ENCODE results near the gene NUDT4.
"Not testable (repeated sequence)": the region's sequence is repeated elsewhere in the genome, so short reads cannot be mapped to it uniquely, and the experiment has no call there.

Gene NUDT4

DNA sequence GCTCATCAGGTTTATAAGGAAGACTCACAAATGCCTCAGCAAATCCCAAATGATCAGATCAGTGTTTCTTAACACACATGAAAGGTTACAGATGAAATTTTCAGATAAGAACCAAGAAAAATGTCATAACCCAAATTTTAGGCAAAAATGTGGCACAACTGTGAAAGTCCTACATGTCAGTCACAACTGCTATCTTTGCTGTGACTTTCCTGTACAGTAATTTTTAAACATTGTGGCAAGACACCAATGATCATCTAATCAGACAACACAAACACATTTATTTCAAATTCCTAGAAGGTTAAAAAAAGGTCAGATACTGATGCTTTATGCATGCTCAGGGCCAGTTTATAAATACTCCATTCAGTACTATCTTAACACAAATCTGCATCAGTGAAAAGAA lies 31.1 kb downstream of the NUDT4 start:
- H3K9me3 ChIP-seq (ENCODE audit: severe bottlenecking) = no peaks in the 10 kb centered on the region
- H3K27ac ChIP-seq = no peak overlapping the region
- H3K4me3 ChIP-seq (ENCODE audit: low read depth, low read length) = no peak overlapping the region
- H3K36me3 ChIP-seq = peaks cover 32% of the 10 kb centered on the region
- DNase-seq = no peak
- no peaks in the 10 kb centered on the region for H3K27me3 ChIP-seq (ENCODE audit: insufficient read depth, low read depth, severe bottlenecking)
- TF ChIP-seq, protein P1, sequence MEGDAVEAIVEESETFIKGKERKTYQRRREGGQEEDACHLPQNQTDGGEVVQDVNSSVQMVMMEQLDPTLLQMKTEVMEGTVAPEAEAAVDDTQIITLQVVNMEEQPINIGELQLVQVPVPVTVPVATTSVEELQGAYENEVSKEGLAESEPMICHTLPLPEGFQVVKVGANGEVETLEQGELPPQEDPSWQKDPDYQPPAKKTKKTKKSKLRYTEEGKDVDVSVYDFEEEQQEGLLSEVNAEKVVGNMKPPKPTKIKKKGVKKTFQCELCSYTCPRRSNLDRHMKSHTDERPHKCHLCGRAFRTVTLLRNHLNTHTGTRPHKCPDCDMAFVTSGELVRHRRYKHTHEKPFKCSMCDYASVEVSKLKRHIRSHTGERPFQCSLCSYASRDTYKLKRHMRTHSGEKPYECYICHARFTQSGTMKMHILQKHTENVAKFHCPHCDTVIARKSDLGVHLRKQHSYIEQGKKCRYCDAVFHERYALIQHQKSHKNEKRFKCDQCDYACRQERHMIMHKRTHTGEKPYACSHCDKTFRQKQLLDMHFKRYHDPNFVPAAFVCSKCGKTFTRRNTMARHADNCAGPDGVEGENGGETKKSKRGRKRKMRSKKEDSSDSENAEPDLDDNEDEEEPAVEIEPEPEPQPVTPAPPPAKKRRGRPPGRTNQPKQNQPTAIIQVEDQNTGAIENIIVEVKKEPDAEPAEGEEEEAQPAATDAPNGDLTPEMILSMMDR (IDR thresholded peaks at IDR 0.05; ENCODE audit: low read depth, low read length) = no peak

DNA sequence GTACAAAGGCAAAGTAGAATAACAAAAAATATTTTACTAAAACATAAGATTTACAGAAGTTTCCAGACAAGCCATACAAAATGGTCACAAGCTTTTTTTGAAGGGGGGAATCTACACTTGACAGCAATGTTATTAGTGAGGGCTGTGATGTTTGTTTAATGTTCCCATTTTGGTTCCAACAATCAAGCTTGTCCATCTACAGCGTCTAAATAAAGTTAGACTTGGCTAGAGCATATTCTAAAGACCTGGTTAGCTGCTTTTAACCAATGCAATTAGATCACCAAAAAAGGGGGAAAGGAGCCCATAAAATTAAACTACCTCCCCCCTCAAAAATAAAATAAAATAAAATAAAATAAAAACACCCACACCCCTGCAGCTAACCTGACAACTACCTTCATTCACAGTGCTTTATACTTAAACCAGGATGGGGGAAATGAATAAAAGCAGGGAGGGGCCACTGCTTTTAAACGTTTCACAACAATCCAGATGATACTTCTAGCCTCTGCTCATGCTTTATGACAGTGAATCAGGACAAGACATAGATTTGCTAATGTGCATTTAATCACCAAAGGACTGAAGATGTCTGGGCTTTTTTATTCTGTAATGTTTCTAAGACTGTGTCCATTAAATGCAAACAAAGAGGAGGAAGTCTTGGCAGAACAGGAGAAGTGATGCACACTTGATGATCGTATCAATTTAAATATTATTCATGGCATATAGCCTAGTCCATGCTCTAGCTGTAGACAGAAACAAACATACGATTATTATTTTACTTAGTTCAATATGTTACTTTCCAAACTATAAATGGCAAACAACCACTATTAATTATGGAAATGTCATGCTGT lies 31.8 kb downstream of the NUDT4 start:
- not testable (repeated sequence) for H3K9me3 ChIP-seq (ENCODE audit: severe bottlenecking); DNase-seq; H3K27ac ChIP-seq; H3K27me3 ChIP-seq (ENCODE audit: insufficient read depth, low read depth, severe bottlenecking); H3K4me3 ChIP-seq (ENCODE audit: low read depth, low read length)
- peaks cover 32% of the 10 kb centered on the region for H3K36me3 ChIP-seq

DNA sequence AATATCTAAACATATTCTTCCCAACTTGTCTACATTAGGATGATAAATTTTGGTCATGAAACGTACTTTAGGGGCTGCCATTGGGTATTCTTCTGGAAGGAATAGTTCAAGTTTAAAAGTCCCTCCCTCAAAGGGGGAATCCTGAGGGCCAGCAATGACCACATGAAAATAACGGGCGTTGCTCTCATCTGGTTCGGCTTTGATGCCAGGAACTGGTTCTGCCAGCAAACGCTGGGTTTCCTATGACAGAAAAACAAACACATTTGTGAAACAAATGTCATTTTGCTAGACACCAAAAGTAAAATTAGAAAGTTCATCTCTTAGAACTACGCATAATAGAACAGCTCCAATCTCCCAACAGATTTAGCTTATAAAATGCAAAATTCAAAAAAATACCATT lies 33.3 kb downstream of the NUDT4 start:
- H3K9me3 ChIP-seq (ENCODE audit: severe bottlenecking); H3K4me3 ChIP-seq (ENCODE audit: low read depth, low read length); DNase-seq; H3K27ac ChIP-seq; H3K27me3 ChIP-seq (ENCODE audit: insufficient read depth, low read depth, severe bottlenecking): not testable (repeated sequence)
- H3K36me3 ChIP-seq = peaks cover 32% of the 10 kb centered on the region

DNA sequence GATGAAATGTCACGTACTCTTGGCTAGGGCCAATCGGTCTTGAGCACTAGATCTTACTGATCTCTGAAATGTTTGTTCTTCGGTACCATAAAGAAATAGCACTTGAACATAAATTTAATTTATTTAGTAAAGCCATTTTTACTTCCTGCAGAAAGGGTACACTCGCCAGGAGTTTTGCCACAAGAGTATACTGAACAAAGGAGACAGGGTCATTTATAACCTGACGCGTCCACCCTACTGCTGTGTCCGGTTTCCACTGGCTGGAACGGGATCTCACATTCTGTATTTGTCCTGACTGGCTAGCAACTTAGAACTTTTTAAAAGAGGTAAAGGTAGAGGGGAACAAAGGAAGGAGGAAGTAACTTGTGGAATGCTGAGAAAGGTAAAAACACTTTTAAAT lies 34.7 kb downstream of the NUDT4 start:
- not testable (repeated sequence) for H3K4me3 ChIP-seq (ENCODE audit: low read depth, low read length); H3K27me3 ChIP-seq (ENCODE audit: insufficient read depth, low read depth, severe bottlenecking); H3K27ac ChIP-seq; H3K9me3 ChIP-seq (ENCODE audit: severe bottlenecking); DNase-seq
- peaks cover 30% of the 10 kb centered on the region for H3K36me3 ChIP-seq

DNA sequence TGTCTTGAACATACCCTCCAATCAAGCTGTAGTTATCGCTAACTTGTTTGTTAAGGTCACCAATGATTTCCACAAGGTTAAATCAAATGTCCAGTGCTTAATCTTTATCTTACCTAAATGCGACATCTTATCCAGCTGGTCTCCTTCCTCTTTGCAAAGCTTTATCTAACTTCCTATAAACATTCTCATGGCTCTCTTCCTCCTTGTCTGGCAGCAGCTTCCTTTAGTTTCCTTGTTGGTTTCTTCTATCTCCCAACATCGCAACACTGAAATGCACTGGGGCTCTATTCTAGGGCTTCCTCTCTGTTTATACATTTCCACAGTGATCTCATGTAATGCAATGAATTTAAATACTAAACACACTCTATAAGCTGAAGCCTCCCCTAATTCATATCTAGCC lies 35.3 kb downstream of the NUDT4 start:
- DNase-seq = no peak
- H3K4me3 ChIP-seq (ENCODE audit: low read depth, low read length) = no peak overlapping the region
- H3K27ac ChIP-seq = no peak overlapping the region
- peaks cover 28% of the 10 kb centered on the region for H3K36me3 ChIP-seq
- TF ChIP-seq, protein P1 (IDR thresholded peaks at IDR 0.05; ENCODE audit: low read depth, low read length) = no peak
- no peaks in the 10 kb centered on the region for H3K9me3 ChIP-seq (ENCODE audit: severe bottlenecking)
- no peaks in the 10 kb centered on the region for H3K27me3 ChIP-seq (ENCODE audit: insufficient read depth, low read depth, severe bottlenecking)

DNA sequence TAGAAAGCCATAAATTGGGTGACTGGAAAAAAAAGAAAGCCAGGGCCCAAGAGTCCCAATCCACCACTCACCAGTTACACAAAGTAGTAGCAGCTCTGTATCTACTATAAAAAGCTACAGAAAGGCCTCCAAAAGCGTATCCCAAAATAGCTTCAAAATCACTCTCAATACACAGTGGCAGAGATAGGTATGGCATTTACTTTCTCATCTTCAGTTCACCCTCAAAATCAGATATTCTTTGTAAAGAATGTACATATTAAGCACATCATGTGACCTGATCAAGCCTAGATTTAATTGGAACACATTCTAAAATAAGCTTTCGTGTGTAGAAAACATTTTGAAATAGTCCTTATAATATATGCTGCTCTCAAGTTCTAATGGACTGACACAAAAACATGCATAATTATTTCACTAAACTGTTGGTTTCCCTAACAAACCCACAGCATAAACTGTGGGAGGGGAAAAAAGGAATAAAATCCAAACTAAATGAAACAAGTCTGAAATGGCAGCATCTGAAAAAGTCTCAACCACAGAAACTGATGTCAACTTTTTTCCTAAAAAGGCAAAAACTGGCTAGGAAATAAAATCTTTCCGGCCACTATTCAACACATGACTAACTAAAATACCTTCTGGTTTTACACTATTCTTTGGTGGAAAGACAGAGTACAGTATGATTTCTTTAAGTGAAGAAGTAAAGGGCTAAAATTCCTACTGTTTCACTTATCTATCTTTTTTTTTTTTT lies 38.2 kb downstream of the NUDT4 start:
- no peak for DNase-seq
- TF ChIP-seq, protein P1 (IDR thresholded peaks at IDR 0.05; ENCODE audit: low read depth, low read length) = no peak
- H3K27ac ChIP-seq = no peak overlapping the region

DNA sequence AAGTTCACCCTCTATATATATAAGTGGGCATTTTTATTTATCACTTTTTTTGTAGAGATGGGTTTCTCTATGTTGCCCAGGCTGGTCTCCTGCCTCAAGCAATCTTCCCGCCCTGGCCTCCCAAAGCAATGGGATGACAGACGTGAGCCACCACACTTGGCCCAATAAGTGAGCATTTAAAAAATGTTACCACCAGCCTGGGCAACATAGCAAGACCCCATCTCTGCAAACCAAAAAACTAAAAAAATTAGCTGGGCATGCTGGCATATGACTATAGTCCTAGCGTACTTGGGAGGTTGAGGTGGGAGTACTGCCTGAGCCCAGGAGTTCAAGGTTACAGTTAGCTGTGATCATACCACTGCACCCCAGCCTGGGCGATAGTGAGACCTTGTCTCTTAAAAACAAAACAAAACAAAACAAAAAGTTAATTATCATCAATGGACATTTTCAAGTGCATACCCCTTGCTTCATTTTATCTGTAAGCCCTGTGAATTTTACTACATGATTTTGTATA lies 40.3 kb downstream of the NUDT4 start:
- no peak for DNase-seq
- H3K9me3 ChIP-seq (ENCODE audit: severe bottlenecking) = no peaks in the 10 kb centered on the region
- no peak overlapping the region for H3K27ac ChIP-seq
- no peaks in the 10 kb centered on the region; the same call in 1 of the 2 replicates for H3K36me3 ChIP-seq
- TF ChIP-seq, protein P1 (IDR thresholded peaks at IDR 0.05; ENCODE audit: low read depth, low read length) = no peak
- no peaks in the 10 kb centered on the region for H3K27me3 ChIP-seq (ENCODE audit: insufficient read depth, low read depth, severe bottlenecking)
- no peak overlapping the region for H3K4me3 ChIP-seq (ENCODE audit: low read depth, low read length)

More for the DNA sequence above, 38.2 kb downstream of the NUDT4 start:
- Histone ChIP-seq H3K4me3 (ENCODE audit: low read depth, low read length) (no peak overlapping the region), H3K9me3 (ENCODE audit: severe bottlenecking) (no peaks in the 10 kb centered on the region), H3K27me3 (ENCODE audit: insufficient read depth, low read depth, severe bottlenecking) (no peaks in the 10 kb centered on the region), H3K36me3 (peaks cover 7% of the 10 kb centered on the region)
